Measurements from ENCODE around the gene DELE1. TPM values are rescaled to one million over a fixed set of nuclear protein-coding genes. Genes with fewer than 3 reads are reported as not detected.

Gene DELE1
- total and polyA plus RNA-seq, 2 donors (not counting 1 experiment from before 2014, with no cell fraction given), result 38.6 to 40.5 TPM

DNA sequence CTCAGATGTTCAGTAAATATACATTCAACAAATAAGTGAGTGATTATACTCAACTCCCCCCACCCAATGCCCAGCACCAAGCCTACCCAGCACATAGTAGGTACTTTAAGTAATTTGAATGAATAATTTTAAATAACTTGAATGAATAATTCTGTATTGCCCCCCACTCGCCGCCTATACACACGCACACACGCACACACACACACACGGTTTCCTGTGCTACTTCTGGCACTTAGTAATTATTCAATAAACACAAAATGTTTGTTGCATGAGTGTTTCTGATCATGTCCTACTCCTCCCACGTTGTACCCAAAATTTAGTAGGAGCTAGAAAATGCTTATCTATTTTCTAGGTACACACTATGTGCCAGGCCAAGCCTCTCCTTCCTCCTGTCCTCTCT, 18.1 kb downstream of the DELE1 start:
- Histone ChIP-seq H3K79me2 (ENCODE audit: control insufficient read depth, insufficient read depth, low read length) (no peaks in the 10 kb centered on the region), H4K20me1 (ENCODE audit: control insufficient read depth, extremely low read depth, insufficient read depth, low read length) (no peaks in the 10 kb centered on the region), H3K9ac (ENCODE audit: insufficient read depth, low read length) (no peak overlapping the region), H3K36me3 (ENCODE audit: control insufficient read depth, insufficient read depth, low read length) (peaks cover 8% of the 10 kb centered on the region), H3K9me3 (ENCODE audit: control insufficient read depth, insufficient read depth, low read depth, low read length) (no peaks in the 10 kb centered on the region), H3K4me2 (ENCODE audit: extremely low read depth, insufficient read depth, low read length) (no peak overlapping the region), H3K27ac (ENCODE audit: insufficient read depth, low read length) (no peak overlapping the region), H2AFZ (ENCODE audit: low read length) (no peak overlapping the region), H3K27me3 (ENCODE audit: control insufficient read depth, insufficient read depth, low read length) (no peaks in the 10 kb centered on the region), H3K4me1 (ENCODE audit: control insufficient read depth, extremely low read depth, insufficient read depth, low read length) (peaks cover 7% of the 10 kb centered on the region), H3K4me3 (replicated peaks in 1 of 4; ENCODE audit: control extremely low read depth in 1 of 4, insufficient read depth in 1 of 4, low read depth in 3 of 4, low read length in 4 of 4) (no peak overlapping the region)
- TF ChIP-seq, protein P1, sequence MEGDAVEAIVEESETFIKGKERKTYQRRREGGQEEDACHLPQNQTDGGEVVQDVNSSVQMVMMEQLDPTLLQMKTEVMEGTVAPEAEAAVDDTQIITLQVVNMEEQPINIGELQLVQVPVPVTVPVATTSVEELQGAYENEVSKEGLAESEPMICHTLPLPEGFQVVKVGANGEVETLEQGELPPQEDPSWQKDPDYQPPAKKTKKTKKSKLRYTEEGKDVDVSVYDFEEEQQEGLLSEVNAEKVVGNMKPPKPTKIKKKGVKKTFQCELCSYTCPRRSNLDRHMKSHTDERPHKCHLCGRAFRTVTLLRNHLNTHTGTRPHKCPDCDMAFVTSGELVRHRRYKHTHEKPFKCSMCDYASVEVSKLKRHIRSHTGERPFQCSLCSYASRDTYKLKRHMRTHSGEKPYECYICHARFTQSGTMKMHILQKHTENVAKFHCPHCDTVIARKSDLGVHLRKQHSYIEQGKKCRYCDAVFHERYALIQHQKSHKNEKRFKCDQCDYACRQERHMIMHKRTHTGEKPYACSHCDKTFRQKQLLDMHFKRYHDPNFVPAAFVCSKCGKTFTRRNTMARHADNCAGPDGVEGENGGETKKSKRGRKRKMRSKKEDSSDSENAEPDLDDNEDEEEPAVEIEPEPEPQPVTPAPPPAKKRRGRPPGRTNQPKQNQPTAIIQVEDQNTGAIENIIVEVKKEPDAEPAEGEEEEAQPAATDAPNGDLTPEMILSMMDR (conservative IDR thresholded peaks at IDR 0.05 in 1 of 2, IDR thresholded peaks at IDR 0.05 in 1 of 2; ENCODE audit: low read depth in 1 of 2, low read length in 2 of 2), result no peak
- no peak for TF ChIP-seq EZH2 (IDR thresholded peaks at IDR 0.05; ENCODE audit: low read length, missing control alignments)
- DNase-seq (ENCODE audit: low read depth in 2 of 2), result no peak

DNA sequence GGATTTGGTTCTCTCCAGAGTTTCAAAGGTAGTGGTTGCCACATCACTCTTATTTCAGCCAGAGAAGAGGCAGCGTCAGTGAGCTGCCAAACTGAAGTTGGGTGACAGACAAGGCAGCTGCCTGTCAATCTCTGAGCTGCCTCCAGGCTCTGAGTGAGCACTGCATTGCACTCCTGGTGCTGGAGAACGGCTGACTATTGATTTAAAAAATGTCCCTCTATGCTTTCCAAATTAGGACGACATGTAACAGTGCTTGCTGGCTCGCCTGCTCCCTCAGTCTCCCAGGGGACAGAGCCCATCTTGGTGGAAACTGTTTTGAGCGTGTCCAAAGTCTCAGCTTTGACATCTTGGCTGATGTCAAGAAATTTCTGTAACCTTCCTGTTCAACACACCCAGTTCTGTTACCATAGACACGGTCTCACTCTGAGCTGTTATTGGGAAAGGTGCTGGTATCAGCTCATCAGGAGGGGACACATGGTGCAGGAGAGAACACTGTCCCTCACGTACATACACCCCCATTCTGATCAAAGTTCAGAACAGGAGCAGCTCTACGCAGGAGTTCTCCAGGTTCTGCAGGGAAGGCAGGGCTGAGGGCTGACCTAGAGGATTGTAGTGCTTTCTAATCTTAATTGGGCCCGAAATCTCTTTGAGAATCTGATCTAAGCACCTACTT, 18.6 kb downstream of the DELE1 start:
- Histone ChIP-seq H3K36me3 (ENCODE audit: control insufficient read depth, insufficient read depth, low read length) (peaks cover 4% of the 10 kb centered on the region), H3K9ac (ENCODE audit: insufficient read depth, low read length) (no peak overlapping the region), H2AFZ (ENCODE audit: low read length) (no peak overlapping the region), H4K20me1 (ENCODE audit: control insufficient read depth, extremely low read depth, insufficient read depth, low read length) (no peaks in the 10 kb centered on the region), H3K27ac (ENCODE audit: insufficient read depth, low read length) (no peak overlapping the region), H3K4me2 (ENCODE audit: extremely low read depth, insufficient read depth, low read length) (no peak overlapping the region), H3K4me3 (replicated peaks in 1 of 4; ENCODE audit: control extremely low read depth in 1 of 4, insufficient read depth in 1 of 4, low read depth in 3 of 4, low read length in 4 of 4) (no peak overlapping the region), H3K79me2 (ENCODE audit: control insufficient read depth, insufficient read depth, low read length) (no peaks in the 10 kb centered on the region), H3K4me1 (ENCODE audit: control insufficient read depth, extremely low read depth, insufficient read depth, low read length) (peaks cover 7% of the 10 kb centered on the region), H3K9me3 (ENCODE audit: control insufficient read depth, insufficient read depth, low read depth, low read length) (no peaks in the 10 kb centered on the region), H3K27me3 (ENCODE audit: control insufficient read depth, insufficient read depth, low read length) (no peaks in the 10 kb centered on the region)
- TF ChIP-seq, protein P1 (conservative IDR thresholded peaks at IDR 0.05 in 1 of 2, IDR thresholded peaks at IDR 0.05 in 1 of 2; ENCODE audit: low read depth in 1 of 2, low read length in 2 of 2), result no peak
- no peak for TF ChIP-seq EZH2 (IDR thresholded peaks at IDR 0.05; ENCODE audit: low read length, missing control alignments)
- DNase-seq (ENCODE audit: low read depth in 2 of 2), result no peak

DNA sequence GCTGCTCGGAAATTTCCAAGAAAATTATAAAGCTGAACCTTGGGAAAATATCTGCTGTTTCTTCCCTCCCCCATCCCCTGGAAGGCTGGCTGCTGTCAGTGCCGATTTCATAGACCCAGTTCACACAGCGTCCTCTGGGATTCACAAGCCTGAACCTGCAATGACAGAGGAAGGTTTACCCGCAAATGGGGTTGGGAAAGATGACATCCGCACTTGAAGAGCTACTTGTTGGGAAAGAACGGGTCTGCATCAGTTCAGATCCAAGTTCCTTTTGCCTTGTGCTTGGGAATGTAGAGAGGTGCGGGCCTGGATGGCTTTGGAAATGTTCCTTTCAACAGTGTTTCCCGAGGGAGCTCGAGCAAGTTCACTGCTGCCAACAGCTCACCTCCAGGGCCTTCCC, 20.4 kb downstream of the DELE1 start:
- no peaks in the 10 kb centered on the region for H3K79me2 ChIP-seq (ENCODE audit: control insufficient read depth, insufficient read depth, low read length)
- no peak overlapping the region for H3K4me2 ChIP-seq (ENCODE audit: extremely low read depth, insufficient read depth, low read length)
- H3K9me3 ChIP-seq (ENCODE audit: control insufficient read depth, insufficient read depth, low read depth, low read length), result no peaks in the 10 kb centered on the region
- H3K4me1 ChIP-seq (ENCODE audit: control insufficient read depth, extremely low read depth, insufficient read depth, low read length), result peaks cover 7% of the 10 kb centered on the region
- H4K20me1 ChIP-seq (ENCODE audit: control insufficient read depth, extremely low read depth, insufficient read depth, low read length), result no peaks in the 10 kb centered on the region
- H3K27ac ChIP-seq (ENCODE audit: insufficient read depth, low read length), result no peak overlapping the region
- no peak for TF ChIP-seq EZH2 (IDR thresholded peaks at IDR 0.05; ENCODE audit: low read length, missing control alignments)
- TF ChIP-seq, protein P1 (conservative IDR thresholded peaks at IDR 0.05 in 1 of 2, IDR thresholded peaks at IDR 0.05 in 1 of 2; ENCODE audit: low read depth in 1 of 2, low read length in 2 of 2), result no peak
- no peaks in the 10 kb centered on the region for H3K36me3 ChIP-seq (ENCODE audit: control insufficient read depth, insufficient read depth, low read length)
- DNase-seq (ENCODE audit: low read depth in 2 of 2), result no peak
- H3K4me3 ChIP-seq (replicated peaks in 1 of 4; ENCODE audit: control extremely low read depth in 1 of 4, insufficient read depth in 1 of 4, low read depth in 3 of 4, low read length in 4 of 4), result no peak overlapping the region
- no peak overlapping the region for H2AFZ ChIP-seq (ENCODE audit: low read length)
- no peak overlapping the region for H3K9ac ChIP-seq (ENCODE audit: insufficient read depth, low read length)
- H3K27me3 ChIP-seq (ENCODE audit: control insufficient read depth, insufficient read depth, low read length), result no peaks in the 10 kb centered on the region

Measured in fibroblast of lung (primary cell).